Epithelial cell of proximal tubule (primary cell): ENCODE measurements around the gene CCNH. TPM values are rescaled to one million over a fixed set of nuclear protein-coding genes. Genes with fewer than 3 reads are reported as not detected.

Source experiments
- DNase-seq: peaks from one replicate; pipeline ENCODE4 v3.0.0-alpha.2; 2011; ENCODE audit warnings: low read depth
- H3K4me3 ChIP-seq: 2 replicates; pipeline ENCODE4 v1.5.1; 2011; ENCODE audit warnings: low read depth, mild to moderate bottlenecking, low read length
- total RNA-seq: library from RNA; depleted of rRNA; stranded (reverse); fragments of >200 nt; gene quantifications from 2 replicates; pipeline ENCODE4 v1.2.3, GENCODE V29; 2015
- TF ChIP-seq, protein P1 (sequence below): conservative IDR thresholded peaks from 2 replicates; pipeline ENCODE4 v1.5.1; 2012; ENCODE audit warnings: low read depth, mild to moderate bottlenecking, low read length

The CCNH gene
- total RNA-seq, 1 donor from 2014 or later = 61.7 TPM

DNA sequence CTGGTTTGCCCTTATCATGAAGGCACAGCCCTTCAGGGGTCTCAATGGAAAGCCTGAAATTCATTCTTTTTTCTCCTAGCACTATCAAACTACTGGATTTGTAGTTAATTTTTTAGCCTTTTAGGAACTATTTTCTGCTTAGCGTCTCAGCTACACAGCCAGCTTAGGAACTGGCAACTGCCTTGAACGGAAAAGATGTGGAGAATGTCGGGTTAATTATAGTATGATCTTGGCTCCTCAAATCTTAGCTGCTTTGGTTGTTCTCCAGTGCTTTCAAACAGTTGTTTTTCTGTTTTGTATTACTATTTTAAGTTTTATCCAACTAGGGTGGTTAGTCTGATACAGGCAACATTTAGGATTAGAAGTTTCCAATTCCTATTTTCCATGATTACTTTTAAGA, 44.1 kb downstream of the CCNH start:
- DNase-seq = no peak
- TF ChIP-seq, protein P1, sequence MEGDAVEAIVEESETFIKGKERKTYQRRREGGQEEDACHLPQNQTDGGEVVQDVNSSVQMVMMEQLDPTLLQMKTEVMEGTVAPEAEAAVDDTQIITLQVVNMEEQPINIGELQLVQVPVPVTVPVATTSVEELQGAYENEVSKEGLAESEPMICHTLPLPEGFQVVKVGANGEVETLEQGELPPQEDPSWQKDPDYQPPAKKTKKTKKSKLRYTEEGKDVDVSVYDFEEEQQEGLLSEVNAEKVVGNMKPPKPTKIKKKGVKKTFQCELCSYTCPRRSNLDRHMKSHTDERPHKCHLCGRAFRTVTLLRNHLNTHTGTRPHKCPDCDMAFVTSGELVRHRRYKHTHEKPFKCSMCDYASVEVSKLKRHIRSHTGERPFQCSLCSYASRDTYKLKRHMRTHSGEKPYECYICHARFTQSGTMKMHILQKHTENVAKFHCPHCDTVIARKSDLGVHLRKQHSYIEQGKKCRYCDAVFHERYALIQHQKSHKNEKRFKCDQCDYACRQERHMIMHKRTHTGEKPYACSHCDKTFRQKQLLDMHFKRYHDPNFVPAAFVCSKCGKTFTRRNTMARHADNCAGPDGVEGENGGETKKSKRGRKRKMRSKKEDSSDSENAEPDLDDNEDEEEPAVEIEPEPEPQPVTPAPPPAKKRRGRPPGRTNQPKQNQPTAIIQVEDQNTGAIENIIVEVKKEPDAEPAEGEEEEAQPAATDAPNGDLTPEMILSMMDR = no peak
- H3K4me3 ChIP-seq = no peak overlapping the region

- TF ChIP-seq, protein P1 = no peak
- DNase-seq = no peak
- no peak overlapping the region for H3K4me3 ChIP-seq
Observed at GRCh38 chr5:87367243-87367642, 45.5 kb downstream of the CCNH start.

DNA sequence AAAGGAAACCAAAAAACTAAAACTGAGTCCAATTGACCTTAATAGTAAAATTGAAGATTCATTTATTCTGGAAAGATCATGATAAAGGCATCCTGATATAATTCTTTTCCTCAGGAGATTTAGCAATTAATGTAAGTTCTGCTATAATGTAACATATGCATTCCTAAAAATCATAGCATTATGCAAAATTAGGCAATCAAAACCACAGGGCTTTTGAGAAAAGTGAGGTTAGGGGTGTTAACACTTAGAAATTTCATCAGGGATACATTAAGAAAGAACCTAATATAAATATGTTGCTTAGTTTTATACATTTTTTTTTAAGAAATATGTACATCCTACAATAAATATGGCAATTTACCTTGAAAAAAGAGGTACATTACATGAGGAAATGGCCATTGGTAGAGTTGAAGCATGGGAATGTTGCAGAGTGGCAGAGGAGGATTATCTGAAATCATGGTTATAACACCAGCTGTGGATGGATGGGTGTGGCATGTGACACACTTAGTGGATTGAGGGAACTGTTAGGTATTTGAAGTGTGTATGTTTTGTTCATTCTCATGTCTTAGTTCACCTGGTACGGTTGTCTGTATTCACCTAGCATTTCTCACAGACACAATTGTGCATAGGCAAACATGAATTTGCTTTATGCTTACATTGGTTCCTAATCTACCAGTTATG, 51.1 kb downstream of the CCNH start:
- DNase-seq = no peak
- TF ChIP-seq, protein P1 = no peak
- no peak overlapping the region for H3K4me3 ChIP-seq

GRCh38 chr5:87361031-87361445, 51.7 kb downstream of the CCNH start:
- no peak overlapping the region for H3K4me3 ChIP-seq
- no peak for DNase-seq
- TF ChIP-seq, protein P1 = no peak

GRCh38 chr5:87360132-87360531, 52.6 kb downstream of the CCNH start:
- TF ChIP-seq, protein P1 = no peak

GRCh38 chr5:87359106-87359505, 53.6 kb downstream of the CCNH start:
- H3K4me3 ChIP-seq = no peak overlapping the region
- no peak for DNase-seq
- TF ChIP-seq, protein P1 = no peak

More at GRCh38 chr5:87360132-87360531, 52.6 kb downstream of the CCNH start:
- H3K4me3 ChIP-seq = no peak overlapping the region
- DNase-seq = no peak

DNA sequence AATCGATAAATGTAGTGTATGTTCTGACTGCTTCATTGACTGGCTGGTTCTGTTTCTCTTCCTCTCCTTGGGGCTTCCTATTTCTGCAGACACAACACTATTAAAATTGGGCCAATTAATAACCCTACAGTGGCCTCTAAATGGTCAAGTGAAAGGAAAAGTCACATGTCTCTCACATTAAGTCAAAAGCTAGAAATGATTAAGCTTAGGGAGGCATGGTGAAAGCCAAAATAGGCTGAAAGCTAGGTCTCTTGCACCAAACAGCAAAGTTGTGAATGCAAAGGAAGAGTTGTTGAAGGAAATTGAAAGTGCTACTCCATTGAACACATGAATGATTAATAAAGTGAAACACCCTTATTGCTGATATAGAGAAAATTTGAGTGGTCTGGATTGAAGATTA, 58.2 kb downstream of the CCNH start:
- TF ChIP-seq, protein P1 = no peak
- DNase-seq = peak; percentile 32
- H3K4me3 ChIP-seq = no peak overlapping the region
